ENCODE results near the gene FLYWCH2. TPM values are rescaled to one million over a fixed set of nuclear protein-coding genes. Genes with fewer than 3 reads are reported as not detected.

The FLYWCH2 gene
- total and polyA plus RNA-seq, 2 of the 4 experiments (the other 2 are of a cell fraction), result 42.3 to 66.3 TPM

DNA sequence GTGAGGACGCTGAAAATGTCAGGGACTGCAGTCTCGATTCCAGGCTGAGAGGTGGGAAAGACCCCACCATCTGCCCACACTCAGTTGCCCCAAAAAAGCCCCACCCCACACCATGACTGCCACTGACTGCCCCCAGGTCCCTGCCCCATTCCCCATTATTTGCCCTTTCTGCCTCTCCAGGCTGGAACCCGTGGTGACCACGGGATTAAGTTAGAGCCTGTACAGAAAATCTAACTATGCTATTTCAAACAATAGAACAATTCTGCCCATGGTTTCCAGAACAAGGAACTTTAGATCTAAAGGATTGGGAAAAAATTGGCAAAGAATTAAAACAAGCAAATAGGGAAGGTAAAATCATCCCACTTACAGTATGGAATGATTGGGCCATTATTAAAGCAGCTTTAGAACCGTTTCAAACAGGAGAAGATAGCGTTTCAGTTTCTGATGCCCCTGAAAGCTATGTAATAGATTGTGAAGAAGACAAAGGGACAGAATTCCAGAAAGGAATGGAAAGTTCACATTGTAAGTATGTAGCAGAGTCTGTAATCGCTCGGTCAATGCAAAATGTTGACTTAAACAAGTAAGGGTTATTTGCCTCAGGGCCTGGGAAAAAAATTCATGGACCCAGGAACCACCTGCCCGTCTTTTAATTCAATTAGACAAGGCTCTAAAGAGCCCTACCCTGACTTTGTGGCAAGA, 43.1 kb downstream of the FLYWCH2 start:
- dilution Hi-C loops (cut with HindIII; ENCODE audit: low sequenced_read_pairs, unreplicated experiment) (no loop called here), in situ Hi-C loops (cut with MboI; ENCODE audit: low sequenced_read_pairs) (no loop called here), intact Hi-C loops (cut with micrococcal nuclease) (no loop called here)
- Histone ChIP-seq H3K27ac (ENCODE audit: insufficient read depth, low read length) (no peak overlapping the region), H3K9me1 (ENCODE audit: insufficient read depth, low read length) (no peaks in the 10 kb centered on the region), H2BK5ac (ENCODE audit: low read depth, low read length, poor library complexity, severe bottlenecking) (no peak overlapping the region), H3K14ac (replicated peaks; ENCODE audit: low read depth, low read length) (no peak overlapping the region), H3K9ac (ENCODE audit: low read depth, low read length) (no peak overlapping the region), H3K9me3 (ENCODE audit: control insufficient read depth, insufficient read depth, low read length) (no peaks in the 10 kb centered on the region), H2AK5ac (ENCODE audit: low read depth, low read length) (no peak overlapping the region), H3K4me3 (ENCODE audit: insufficient read depth, low read depth, low read length) (no peak overlapping the region), H3K23ac (ENCODE audit: low read depth, low read length) (no peak overlapping the region), H3K27me3 (ENCODE audit: control insufficient read depth, insufficient read depth, low read length) (no peaks in the 10 kb centered on the region), H2BK120ac (ENCODE audit: low read depth, low read length) (no peak overlapping the region), H3K4ac (ENCODE audit: low read depth, low read length) (no peak overlapping the region), H4K91ac (ENCODE audit: insufficient read depth, low read depth, low read length) (no peak overlapping the region), H2BK20ac (ENCODE audit: low read depth, low read length) (no peak overlapping the region), H2AFZ (replicated peaks; ENCODE audit: low read length, poor library complexity) (no peak overlapping the region), H4K8ac (ENCODE audit: low read depth in 2 of 2, low read length in 2 of 2) (no peak overlapping the region), H2BK15ac (ENCODE audit: low read depth, low read length) (no peak overlapping the region), H3K79me1 (ENCODE audit: low read depth in 1 of 2, low read length in 2 of 2) (peaks cover 6 to 40% of the 10 kb centered on the region in 2 experiments), H3K18ac (ENCODE audit: low read depth, low read length) (no peak overlapping the region), H2AK9ac (replicated peaks; ENCODE audit: low read depth, low read length, poor library complexity) (no peak overlapping the region), H4K20me1 (ENCODE audit: insufficient read depth, low read length) (peaks cover 6% of the 10 kb centered on the region; the same call in 1 of the 2 replicates), H3K56ac (ENCODE audit: extremely low read depth, insufficient read depth, low read length) (no peak overlapping the region; the same call in 1 of the 2 replicates), H3K36me3 (ENCODE audit: control insufficient read depth, insufficient read depth, low read length) (peaks cover 24% of the 10 kb centered on the region), H4K5ac (ENCODE audit: low read depth, low read length) (no peak overlapping the region), H3K4me1 (ENCODE audit: control insufficient read depth, insufficient read depth, low read length) (no peaks in the 10 kb centered on the region), H3K4me2 (ENCODE audit: low read depth, low read length) (no peak overlapping the region)
- ATAC-seq (ENCODE audit: low read depth) (no peak), DNase-seq (no peak)
- no TSS peak for BruUV-seq (replicated peaks)
- WGBS, 2 experiments (ENCODE audit: extremely low coverage in 2 of 2, insufficient read length in 1 of 2), result 80% methylated on average over 1 of the region's 9 CpGs; no CpG with 5 or more reads in 1 of the 2 experiments
- no peak for TF ChIP-seq NFE2L2 (IDR thresholded peaks at IDR 0.05; ENCODE audit: low read depth, low read length)
- TF ChIP-seq FOS (IDR thresholded peaks at IDR 0.05; ENCODE audit: low read depth, low read length), result no peak
- TF ChIP-seq POLR2A (IDR thresholded peaks at IDR 0.05; ENCODE audit: low read depth, low read length), result no peak
- no peak for TF ChIP-seq RCOR1 (IDR thresholded peaks at IDR 0.05; ENCODE audit: insufficient replicate concordance, low read length)
- TF ChIP-seq, protein P1, sequence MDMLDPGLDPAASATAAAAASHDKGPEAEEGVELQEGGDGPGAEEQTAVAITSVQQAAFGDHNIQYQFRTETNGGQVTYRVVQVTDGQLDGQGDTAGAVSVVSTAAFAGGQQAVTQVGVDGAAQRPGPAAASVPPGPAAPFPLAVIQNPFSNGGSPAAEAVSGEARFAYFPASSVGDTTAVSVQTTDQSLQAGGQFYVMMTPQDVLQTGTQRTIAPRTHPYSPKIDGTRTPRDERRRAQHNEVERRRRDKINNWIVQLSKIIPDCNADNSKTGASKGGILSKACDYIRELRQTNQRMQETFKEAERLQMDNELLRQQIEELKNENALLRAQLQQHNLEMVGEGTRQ (IDR thresholded peaks at IDR 0.05; ENCODE audit: low read depth, low read length), result no peak
- no peak for TF ChIP-seq RFX5 (IDR thresholded peaks at IDR 0.05; ENCODE audit: low read depth, low read length)
- TF ChIP-seq RAD21 (IDR thresholded peaks at IDR 0.05; ENCODE audit: low read length), result no peak
- TF ChIP-seq SMC3 (IDR thresholded peaks at IDR 0.05; ENCODE audit: low read depth, low read length), result no peak
- no peak for TF ChIP-seq MAFK (IDR thresholded peaks at IDR 0.05; ENCODE audit: low read depth, low read length)
- no peak for TF ChIP-seq MAZ (IDR thresholded peaks at IDR 0.05; ENCODE audit: borderline replicate concordance, low read depth, low read length)
- ChIA-PET POLR2A (ENCODE audit: unreplicated experiment) (no interaction called here), CTCF (interaction anchor here (0.7 to 1.2 kb wide), 2 partner anchors 13 to 20 kb away, joined by 3 read pairs; no protein-coding TSS in a partner anchor)
